HEK293T (cell line): ENCODE results near the gene MPPED1.

Experiments used
- BHLHE40 ChIP-seq: fragments of 450-650 bp; IDR thresholded peaks from 2 replicates; pipeline ENCODE4 v1.6.1; 2016; ENCODE audit warnings: mild to moderate bottlenecking, moderate library complexity, borderline replicate concordance
- CTBP1 ChIP-seq: fragments of 450-650 bp; IDR thresholded peaks from 2 replicates; pipeline ENCODE4 v1.6.1; 2016; ENCODE audit warnings: borderline replicate concordance
- FOXA1 ChIP-seq: fragments of 450-650 bp; IDR thresholded peaks from 2 replicates; pipeline ENCODE4 v1.6.1; 2016; ENCODE audit warnings: mild to moderate bottlenecking
- FOXM1 ChIP-seq: fragments of 450-650 bp; IDR thresholded peaks from 2 replicates; pipeline ENCODE4 v1.6.1; 2017; ENCODE audit warnings: mild to moderate bottlenecking, borderline replicate concordance
- LEF1 ChIP-seq: fragments of 450-650 bp; IDR thresholded peaks from 2 replicates; pipeline ENCODE4 v1.6.1; 2017; ENCODE audit warnings: mild to moderate bottlenecking, borderline replicate concordance
- SP1 ChIP-seq: fragments of 450-650 bp; IDR thresholded peaks from 2 replicates; pipeline ENCODE4 v1.6.1; 2017
- ZNF384 ChIP-seq: fragments of 450-650 bp; IDR thresholded peaks from 2 replicates; pipeline ENCODE4 v1.6.1; 2016

GRCh38 chr22:43389227-43389836, 22.5 kb upstream of the MPPED1 start:
- TF ChIP-seq BHLHE40, result no peak
- TF ChIP-seq SP1, result no peak
- TF ChIP-seq LEF1, result no peak
- TF ChIP-seq FOXA1, result no peak
- no peak for TF ChIP-seq FOXM1
- TF ChIP-seq ZNF384, result no peak
- TF ChIP-seq CTBP1, result no peak
